ENCODE results near the gene FSD1L.

- TF ChIP-seq ZNF513 (tag by site-specific recombination; IDR thresholded peaks at IDR 0.05): no peak
- TF ChIP-seq ZNF768 (tag by site-specific recombination; IDR thresholded peaks at IDR 0.05): no peak
- TF ChIP-seq ZNF548 (tag by site-specific recombination; IDR thresholded peaks at IDR 0.05): no peak
- TF ChIP-seq MYNN (tag by site-specific recombination; IDR thresholded peaks at IDR 0.05; ENCODE audit: borderline replicate concordance): no peak
- TF ChIP-seq PBX3 (CRISPR knock-in tag; IDR thresholded peaks at IDR 0.05): no peak
- no peak for TF ChIP-seq ZNF146 (tag by site-specific recombination; IDR thresholded peaks at IDR 0.05)
- no peak for TF ChIP-seq ZNF274 (IDR thresholded peaks at IDR 0.05; ENCODE audit: low read length)
- TF ChIP-seq ZNF274 (tag by site-specific recombination; IDR thresholded peaks at IDR 0.05; ENCODE audit: borderline replicate concordance): no peak
- no peak for TF ChIP-seq CTCF (tag by site-specific recombination; IDR thresholded peaks at IDR 0.05)
- TF ChIP-seq TRIM28 (IDR thresholded peaks at IDR 0.05; ENCODE audit: borderline replicate concordance, low read length): no peak
- TF ChIP-seq ZNF350 (tag by site-specific recombination; IDR thresholded peaks at IDR 0.05): no peak
- no peak for TF ChIP-seq BCL11B (tag by site-specific recombination; IDR thresholded peaks at IDR 0.05; ENCODE audit: low read depth)
- TF ChIP-seq ZNF624 (tag by site-specific recombination; IDR thresholded peaks at IDR 0.05): no peak
Measured at GRCh38 chr9:105500108-105500766, 52.4 kb downstream of the FSD1L start.
